ENCODE measurements around the gene TACSTD2.
"Not testable (repeated sequence)": the region's sequence is repeated elsewhere in the genome, so short reads cannot be mapped to it uniquely, and the experiment has no call there.

Gene TACSTD2

GRCh38 chr1:58587667-58588066, 10.6 kb upstream of the TACSTD2 start:
- no peak for DNase-seq (ENCODE audit: low read depth)

- DNase-seq (ENCODE audit: low read depth), result no peak
Observed at GRCh38 chr1:58586271-58586670, 9.2 kb upstream of the TACSTD2 start.

GRCh38 chr1:58585581-58586151, 8.6 kb upstream of the TACSTD2 start:
- no peak for DNase-seq (ENCODE audit: low read depth)

- no peak for DNase-seq (ENCODE audit: low read depth)
Observed at GRCh38 chr1:58585166-58585565, 8.1 kb upstream of the TACSTD2 start.

- no peak for DNase-seq (ENCODE audit: low read depth)
Observed at GRCh38 chr1:58584082-58584895, 7.2 kb upstream of the TACSTD2 start.

GRCh38 chr1:58583496-58583895, 6.4 kb upstream of the TACSTD2 start:
- no peak for DNase-seq (ENCODE audit: low read depth)

GRCh38 chr1:58582143-58582542, 5.1 kb upstream of the TACSTD2 start:
- not testable (repeated sequence) for DNase-seq (ENCODE audit: low read depth)

- DNase-seq (ENCODE audit: low read depth), result no peak
Observed at GRCh38 chr1:58581641-58582040, 4.6 kb upstream of the TACSTD2 start.

- no peak for DNase-seq (ENCODE audit: low read depth)
Observed at GRCh38 chr1:58580186-58580585, 3.1 kb upstream of the TACSTD2 start.

- no peak for DNase-seq (ENCODE audit: low read depth)
Observed at GRCh38 chr1:58577654-58578030, 590 bp upstream of the TACSTD2 start.

GRCh38 chr1:58576325-58576726, 726 bp downstream of the TACSTD2 start:
- no peak for DNase-seq (ENCODE audit: low read depth)

- no peak for DNase-seq (ENCODE audit: low read depth)
Observed at GRCh38 chr1:58575551-58576324, 1.3 kb downstream of the TACSTD2 start.

- no peak for DNase-seq (ENCODE audit: low read depth)
Observed at GRCh38 chr1:58574816-58575215, 2.2 kb downstream of the TACSTD2 start.

- DNase-seq (ENCODE audit: low read depth), result peak; percentile 20
Observed at GRCh38 chr1:58573705-58574591, 3.1 kb downstream of the TACSTD2 start.

- no peak for DNase-seq (ENCODE audit: low read depth)
Observed at GRCh38 chr1:58573138-58573537, 3.9 kb downstream of the TACSTD2 start.

- DNase-seq (ENCODE audit: low read depth), result no peak
Observed at GRCh38 chr1:58572690-58573089, 4.4 kb downstream of the TACSTD2 start.

- DNase-seq (ENCODE audit: low read depth), result no peak
Observed at GRCh38 chr1:58571616-58572015, 5.4 kb downstream of the TACSTD2 start.

GRCh38 chr1:58570817-58571216, 6.2 kb downstream of the TACSTD2 start:
- DNase-seq (ENCODE audit: low read depth), result no peak

- no peak for DNase-seq (ENCODE audit: low read depth)
Observed at GRCh38 chr1:58570094-58570493, 7.0 kb downstream of the TACSTD2 start.

- no peak for DNase-seq (ENCODE audit: low read depth)
Observed at GRCh38 chr1:58568911-58569310, 8.1 kb downstream of the TACSTD2 start.

GRCh38 chr1:58568271-58568860, 8.7 kb downstream of the TACSTD2 start:
- DNase-seq (ENCODE audit: low read depth), result no peak

- no peak for DNase-seq (ENCODE audit: low read depth)
Observed at GRCh38 chr1:58566339-58566738, 10.7 kb downstream of the TACSTD2 start.

All from activated T-cell treated with anti-CD3 and anti-CD28 coated beads for 24 hours (primary cell).